A549 (cell line): Measurements from ENCODE around the gene ZDHHC11B. TPM values are rescaled to one million over a fixed set of nuclear protein-coding genes. Genes with fewer than 3 reads are reported as not detected.

Experiments used
- ATAC-seq, 2 experiments: fragments of 200-7000 bp in 1 of 2; fragments of >200 bp in 1 of 2; cut with Nextera tagmentation in 1 of 2; cut with Tn5 transposase in 1 of 2; 3 replicates each; pipeline versions ENCODE4 v1.8.0 to v1.9.1; 2018 to 2020; ENCODE audit warnings: mild to moderate bottlenecking in 1 of 2, moderate library complexity in 1 of 2
- CTCF ChIA-PET: fragments of 300-600 bp; sonication (Branson Sonifier 250); formaldehyde crosslinking; extraction: SDS; loops from one replicate; lab custom pipeline; 2021; ENCODE audit warnings: antibody characterized with exemption, inconsistent platforms; lab: Yijun Ruan, JAX
- POLR2A ChIA-PET: fragments of 350-600 bp; formaldehyde crosslinking; extraction: SDS; loops from one replicate; lab custom pipeline; 2021; ENCODE audit warnings: antibody characterized with exemption, inconsistent platforms; lab: Yijun Ruan, JAX
- DNase-seq, 2 experiments: peaks; one replicate each; pipeline versions ENCODE4 v3.0.0 to v3.0.0-alpha.2; 2011 to 2016; ENCODE audit warnings: low read depth in 1 of 2, low spot score in 1 of 2
- FAIRE-seq: peaks from 2 replicates; lab custom pipeline; 2011; peaks lifted over from hg19 to GRCh38; lab: Jason Lieb, UNC
- H3K27ac ChIP-seq, 2 experiments: fragments of >200 bp; sonication (Bioruptor Twin); formaldehyde crosslinking; 3 replicates each; pipeline ENCODE4 v1.5.1; 2016 to 2017
- H3K4me1 ChIP-seq: fragments of >200 bp; sonication (Bioruptor Twin); formaldehyde crosslinking; 3 replicates; pipeline ENCODE4 v1.6.1; 2016
- H3K4me2 ChIP-seq: fragments of >200 bp; sonication (Bioruptor Twin); formaldehyde crosslinking; 3 replicates; pipeline ENCODE4 v1.6.1; 2016
- H3K4me3 ChIP-seq: fragments of >200 bp; sonication (Bioruptor Twin); formaldehyde crosslinking; 3 replicates; pipeline ENCODE4 v1.5.1; 2016
- H3K9me3 ChIP-seq: fragments of >200 bp; sonication (Bioruptor Twin); formaldehyde crosslinking; 3 replicates; pipeline ENCODE4 v1.6.1; 2016
- CBX8 ChIP-seq: fragments of 200-600 bp; sonication (generic); IDR thresholded peaks from 2 replicates; pipeline ENCODE4 v1.6.1; 2016
- CHD2 ChIP-seq: fragments of 150-350 bp; IDR thresholded peaks from 2 replicates; pipeline ENCODE4 v1.6.1; 2014; ENCODE audit warnings: low read length; ENCODE audit not compliant: partially characterized antibody
- CHD4 ChIP-seq: fragments of 200-600 bp; sonication (generic); IDR thresholded peaks from 2 replicates; pipeline ENCODE4 v1.6.1; 2016; ENCODE audit warnings: antibody characterized with exemption, mild to moderate bottlenecking, borderline replicate concordance
- FOSL2 ChIP-seq, 2 experiments: fragments of 450-650 bp in 1 of 2; fragments of >200 bp in 1 of 2; sonication (Bioruptor Twin) in 1 of 2; formaldehyde crosslinking; IDR thresholded peaks; 2 replicates each; pipeline versions ENCODE4 v1.5.0 to v1.6.1; 2016 to 2020; ENCODE audit warnings: mild to moderate bottlenecking in 1 of 2, moderate library complexity in 1 of 2
- HOXB13 ChIP-seq: fragments of 250-450 bp; sonication (Bioruptor Pico); IDR thresholded peaks from 2 replicates; pipeline ENCODE4 v1.5.0; 2020; ENCODE audit warnings: low read depth, mild to moderate bottlenecking, moderate library complexity
- KDM1A ChIP-seq: fragments of 200-600 bp; sonication (generic); IDR thresholded peaks from 2 replicates; pipeline ENCODE4 v1.6.1; 2016; ENCODE audit warnings: low read depth, mild to moderate bottlenecking
- NFE2L2 ChIP-seq: fragments of 150-350 bp; conservative IDR thresholded peaks from 2 replicates; pipeline ENCODE4 v1.6.1; 2014; ENCODE audit warnings: low read length
- NR3C1 ChIP-seq: fragments of >200 bp; sonication (Bioruptor Twin); formaldehyde crosslinking; IDR thresholded peaks from 3 replicates; pipeline ENCODE4 v1.6.1; 2017
- PBX3 ChIP-seq: IDR thresholded peaks from 2 replicates; pipeline ENCODE4 v1.6.1; 2012
- PHF8 ChIP-seq: fragments of 200-600 bp; sonication (generic); IDR thresholded peaks from 2 replicates; pipeline ENCODE4 v1.6.1; 2016; ENCODE audit warnings: low read depth, mild to moderate bottlenecking, antibody characterized with exemption, moderate library complexity, borderline replicate concordance
- RAD21 ChIP-seq, 2 experiments: fragments of >200 bp in 1 of 2; sonication (Bioruptor Twin) in 1 of 2; formaldehyde crosslinking in 1 of 2; IDR thresholded peaks in 1 of 2; conservative IDR thresholded peaks in 1 of 2; 2 replicates in 1 of 2; 3 replicates in 1 of 2; pipeline ENCODE4 v1.6.1; 2012 to 2018; ENCODE audit warnings: inconsistent platforms in 1 of 2
- RARB ChIP-seq: fragments of 250-450 bp; sonication (Bioruptor Pico); IDR thresholded peaks from 2 replicates; pipeline ENCODE4 v1.8.0; 2021; ENCODE audit warnings: mild to moderate bottlenecking, moderate library complexity
- RCOR1 ChIP-seq: fragments of 150-350 bp; IDR thresholded peaks from 2 replicates; pipeline ENCODE4 v1.6.1; 2014; ENCODE audit warnings: antibody characterized with exemption, low read length, low read depth
- ZC3H11A ChIP-seq: fragments of 450-650 bp; IDR thresholded peaks from 2 replicates; pipeline ENCODE4 v1.6.1; 2014; ENCODE audit warnings: antibody characterized with exemption, mild to moderate bottlenecking
- ZFP36 ChIP-seq: fragments of 450-650 bp; IDR thresholded peaks from 2 replicates; pipeline ENCODE4 v1.6.1; 2014; ENCODE audit warnings: borderline replicate concordance; ENCODE audit not compliant: partially characterized antibody
- WGBS: methylation state at CpG from one replicate; pipeline ENCODE4 v1.1.6; 2017; ENCODE audit errors: missing lambda C conversion rate; 5-methylcytosine and 5-hydroxymethylcytosine counted together
- polyA plus RNA-seq, 4 experiments: library from polyadenylated mRNA; depleted of rRNA in 3 of 4; stranded (reverse); fragments of >200 nt; fragmentation: RNase III in 1 of 4; extraction: RNeasy Plus Mini Kit Qiagen cat#74134 plus additional on column Dnase treatment in 1 of 4; gene quantifications; 2 replicates in 3 of 4; 3 replicates in 1 of 4; pipeline ENCODE4 v1.2.3, GENCODE V29; 2011 to 2017
- TF ChIP-seq, protein P1 (sequence below): IDR thresholded peaks from 2 replicates; pipeline ENCODE4 v1.6.1; 2012
- TF ChIP-seq, protein P2 (sequence below): fragments of 150-350 bp; IDR thresholded peaks from 2 replicates; pipeline ENCODE4 v1.6.1; 2014; ENCODE audit warnings: low read depth, mild to moderate bottlenecking, low read length

Gene ZDHHC11B
- polyA plus RNA-seq, 2 of the 4 experiments (the other 2 are of a cell fraction), result 0.18 to 1.0 TPM

GRCh38 chr5:761854-762710 lies 22.4 kb downstream of the ZDHHC11B start:
- POLR2A ChIA-PET, result no interaction called here
- H3K9me3 ChIP-seq, result no peaks in the 10 kb centered on the region
- no peak overlapping the region for H3K4me3 ChIP-seq
- H3K27ac ChIP-seq, result no peak overlapping the region
- FAIRE-seq, result no peak
- CTCF ChIA-PET, result interaction anchor here (1.0 kb wide), 1 partner anchor 15 kb away, joined by 3 read pairs; no protein-coding TSS in a partner anchor
- TF ChIP-seq CHD4 (no peak), ZFP36 (no peak), CBX8 (no peak), PBX3 (no peak), HOXB13 (CRISPR knock-in tag) (no peak)
- H3K4me2 ChIP-seq, result no peak overlapping the region
- 69% methylated on average over 8 of the region's 8 CpGs for WGBS
- DNase-seq, result no peak
- H3K4me1 ChIP-seq, result peaks cover 17% of the 10 kb centered on the region; the same call in 2 of the 3 replicates
- no peak for ATAC-seq

- peaks cover 17% of the 10 kb centered on the region; the same call in 2 of the 3 replicates for H3K4me1 ChIP-seq
- ChIA-PET CTCF (no interaction called here), POLR2A (no interaction called here)
- H3K9me3 ChIP-seq, result no peaks in the 10 kb centered on the region
- ATAC-seq, result no peak
- H3K4me2 ChIP-seq, result no peak overlapping the region
- H3K4me3 ChIP-seq, result no peak overlapping the region
- no peak for FAIRE-seq
- no peak for TF ChIP-seq CHD2
- no peak for TF ChIP-seq NR3C1
- WGBS, result 62% methylated on average over 14 of the region's 15 CpGs
- DNase-seq, result no peak
- no peak overlapping the region for H3K27ac ChIP-seq
Observed at GRCh38 chr5:761059-761771, 23.3 kb downstream of the ZDHHC11B start.

DNA sequence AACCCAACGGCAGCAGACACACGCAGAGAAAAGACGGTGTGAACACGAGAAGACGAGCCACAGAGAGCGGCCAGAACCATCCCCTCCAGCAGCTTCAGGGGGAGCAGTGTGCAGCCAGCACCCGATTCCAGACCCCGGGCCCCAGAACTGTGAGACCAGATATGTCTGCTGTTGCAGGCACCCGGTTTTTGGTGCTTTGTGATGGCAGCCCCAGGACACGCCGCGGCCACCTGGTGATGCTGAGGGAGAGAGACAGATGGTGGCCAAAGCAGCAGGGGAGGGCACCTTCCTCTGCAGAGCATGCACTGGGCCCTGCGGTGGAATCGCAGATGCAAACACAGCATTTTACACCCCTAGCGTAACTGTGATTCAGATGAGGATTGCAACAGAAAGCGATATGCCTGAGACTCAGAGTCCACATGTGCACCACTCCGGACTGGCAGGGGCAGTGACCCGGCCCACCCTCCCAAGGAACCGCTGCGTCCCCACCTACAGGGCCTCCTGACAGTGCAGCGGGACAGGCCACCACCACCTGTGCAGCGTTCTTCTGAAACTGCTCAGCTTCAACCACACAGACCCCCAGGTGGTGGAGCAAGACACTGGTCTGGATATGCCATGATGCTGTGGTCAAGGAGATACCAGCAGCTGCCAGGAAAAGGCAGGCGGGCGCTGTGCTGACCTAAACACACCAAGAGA lies 24.0 kb downstream of the ZDHHC11B start:
- FAIRE-seq (no peak), DNase-seq (no peak), ATAC-seq (no peak)
- WGBS, result 86% methylated on average over 23 of the region's 24 CpGs
- Histone ChIP-seq H3K4me1 (peaks cover 17% of the 10 kb centered on the region; the same call in 2 of the 3 replicates), H3K9me3 (no peaks in the 10 kb centered on the region), H3K4me2 (no peak overlapping the region), H3K27ac (no peak overlapping the region), H3K4me3 (no peak overlapping the region)
- POLR2A ChIA-PET, result no interaction called here
- CTCF ChIA-PET, result no interaction called here
- TF ChIP-seq RAD21 (conservative IDR thresholded peaks at IDR 0.05 in 1 of 2, IDR thresholded peaks at IDR 0.05 in 1 of 2) (no peak), FOSL2 (IDR thresholded peaks at IDR 0.05) (no peak), FOSL2 (CRISPR knock-in tag; IDR thresholded peaks at IDR 0.05) (no peak), KDM1A (no peak), RCOR1 (no peak), ZC3H11A (no peak), RARB (CRISPR knock-in tag) (no peak), NFE2L2 (no peak), PHF8 (no peak)
- TF ChIP-seq, protein P1, sequence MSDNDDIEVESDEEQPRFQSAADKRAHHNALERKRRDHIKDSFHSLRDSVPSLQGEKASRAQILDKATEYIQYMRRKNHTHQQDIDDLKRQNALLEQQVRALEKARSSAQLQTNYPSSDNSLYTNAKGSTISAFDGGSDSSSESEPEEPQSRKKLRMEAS, result no peak
- TF ChIP-seq, protein P2, sequence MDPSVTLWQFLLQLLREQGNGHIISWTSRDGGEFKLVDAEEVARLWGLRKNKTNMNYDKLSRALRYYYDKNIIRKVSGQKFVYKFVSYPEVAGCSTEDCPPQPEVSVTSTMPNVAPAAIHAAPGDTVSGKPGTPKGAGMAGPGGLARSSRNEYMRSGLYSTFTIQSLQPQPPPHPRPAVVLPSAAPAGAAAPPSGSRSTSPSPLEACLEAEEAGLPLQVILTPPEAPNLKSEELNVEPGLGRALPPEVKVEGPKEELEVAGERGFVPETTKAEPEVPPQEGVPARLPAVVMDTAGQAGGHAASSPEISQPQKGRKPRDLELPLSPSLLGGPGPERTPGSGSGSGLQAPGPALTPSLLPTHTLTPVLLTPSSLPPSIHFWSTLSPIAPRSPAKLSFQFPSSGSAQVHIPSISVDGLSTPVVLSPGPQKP, result no peak
